Measurements from ENCODE around the gene MBD6.

MBD6 gene

DNA sequence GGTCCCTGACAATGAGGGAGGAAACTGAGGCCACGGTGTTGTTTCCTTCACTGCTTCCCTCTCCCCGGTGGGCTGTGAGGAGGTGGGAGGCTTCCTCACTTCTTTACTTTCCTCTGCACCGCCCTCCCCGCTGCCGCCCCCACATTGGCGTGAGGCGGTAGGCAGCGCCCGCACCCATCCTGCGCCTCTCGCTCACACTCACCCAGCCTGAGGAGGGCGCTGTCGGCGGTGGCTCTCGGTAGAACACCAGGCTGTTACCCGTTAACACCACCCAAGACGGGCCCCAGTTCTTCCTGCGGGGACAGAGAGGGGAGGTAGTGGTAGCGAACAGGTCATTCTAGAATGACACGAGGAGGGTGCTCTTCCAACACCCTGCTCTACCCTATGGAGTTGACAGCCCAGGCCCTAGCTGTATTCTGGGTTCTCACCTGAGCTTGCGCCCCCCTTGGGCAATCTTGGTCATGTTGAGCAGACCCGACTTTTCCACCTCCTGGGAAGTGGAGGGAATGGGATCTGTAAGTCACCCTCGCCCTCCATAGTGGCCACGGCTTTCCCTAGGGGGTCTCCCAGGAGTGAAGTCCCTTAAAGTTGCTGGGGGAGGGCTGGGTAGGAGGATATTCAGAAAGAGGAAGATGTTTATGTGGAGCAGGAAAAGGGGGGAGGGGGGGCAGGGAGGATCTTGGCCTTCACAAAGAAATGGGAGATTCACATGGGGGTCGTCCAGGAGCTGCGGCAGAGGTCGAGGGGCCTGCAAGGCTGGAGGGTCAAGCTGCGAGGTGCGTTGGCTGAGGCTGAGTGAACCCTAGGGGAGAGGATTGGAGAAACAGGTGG, 46.2 kb upstream of the MBD6 start:
- DNase-seq (ENCODE audit: low read depth, low spot score), result no peak
- H3K4me3 ChIP-seq (ENCODE audit: insufficient read length, low read depth), result peak overlapping the region; percentile 40

DNA sequence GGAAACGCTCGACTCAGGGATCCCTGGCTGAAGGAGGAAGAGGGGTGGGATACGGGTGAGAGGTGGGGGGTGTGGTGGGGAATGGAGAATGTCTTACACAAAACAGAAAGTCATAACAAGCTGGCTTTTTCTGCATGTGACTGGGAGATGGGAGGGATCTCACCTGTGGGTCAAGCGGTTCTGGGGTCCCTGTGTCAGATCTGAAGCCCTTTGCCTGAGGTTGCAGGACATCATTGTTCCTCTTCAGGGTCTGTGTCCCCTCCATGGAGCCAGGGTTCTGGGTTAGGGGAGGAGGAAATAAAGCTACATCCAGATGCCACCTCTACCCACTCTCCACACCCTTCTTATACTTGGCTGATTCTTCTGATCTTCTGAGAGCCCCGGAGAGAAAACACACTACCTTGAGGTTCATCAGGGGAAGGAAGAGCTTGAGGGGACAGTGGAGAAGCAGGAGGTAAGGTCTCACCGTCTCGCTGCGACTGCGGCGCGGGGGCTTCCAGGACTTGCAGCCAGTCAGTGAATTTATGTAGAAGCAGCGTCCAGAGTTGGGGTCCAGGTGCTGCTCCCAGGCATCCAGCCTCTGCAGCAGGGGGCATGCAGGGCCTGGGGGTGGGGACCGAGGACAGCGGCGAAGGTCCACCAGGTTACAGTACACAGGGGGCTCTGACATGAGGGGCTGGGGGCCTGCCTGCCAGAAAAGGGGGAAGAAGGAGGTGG, 45.5 kb upstream of the MBD6 start:
- peaks cover 57% of the 10 kb centered on the region for H3K27me3 ChIP-seq (ENCODE audit: insufficient read depth, insufficient read length)
- no peak for TF ChIP-seq SUZ12 (IDR thresholded peaks at IDR 0.05; ENCODE audit: extremely low read depth, insufficient read depth, insufficient read length)
- no peak for TF ChIP-seq YY1 (IDR thresholded peaks at IDR 0.05; ENCODE audit: insufficient read depth, insufficient read length)
- no peak for TF ChIP-seq ZNF274 (IDR thresholded peaks at IDR 0.05; ENCODE audit: low read depth, low read length)
- no peaks in the 10 kb centered on the region for H3K9me3 ChIP-seq (ENCODE audit: insufficient read depth, low read length)
- H3K4me1 ChIP-seq (ENCODE audit: insufficient read depth, insufficient read length), result peaks cover 12% of the 10 kb centered on the region
- H3K4me3 ChIP-seq (ENCODE audit: insufficient read length, low read depth), result no peak overlapping the region
- no peak overlapping the region for H3K9ac ChIP-seq (ENCODE audit: insufficient read length, low read depth)
- H3K36me3 ChIP-seq (ENCODE audit: insufficient read depth, insufficient read length, low read length), result no peaks in the 10 kb centered on the region
- no peak for DNase-seq (ENCODE audit: low read depth, low spot score)

More for the DNA sequence above, 46.2 kb upstream of the MBD6 start:
- H3K27me3 ChIP-seq (ENCODE audit: insufficient read depth, insufficient read length), result peaks cover 57% of the 10 kb centered on the region
- peak overlapping the region; percentile 79 for H3K9ac ChIP-seq (ENCODE audit: insufficient read length, low read depth)
- TF ChIP-seq SUZ12 (IDR thresholded peaks at IDR 0.05; ENCODE audit: extremely low read depth, insufficient read depth, insufficient read length), result no peak
- no peak for TF ChIP-seq YY1 (IDR thresholded peaks at IDR 0.05; ENCODE audit: insufficient read depth, insufficient read length)
- no peak for TF ChIP-seq ZNF274 (IDR thresholded peaks at IDR 0.05; ENCODE audit: low read depth, low read length)
- H3K9me3 ChIP-seq (ENCODE audit: insufficient read depth, low read length), result no peaks in the 10 kb centered on the region
- H3K4me1 ChIP-seq (ENCODE audit: insufficient read depth, insufficient read length), result peaks cover 10% of the 10 kb centered on the region
- H3K36me3 ChIP-seq (ENCODE audit: insufficient read depth, insufficient read length, low read length), result no peaks in the 10 kb centered on the region

DNA sequence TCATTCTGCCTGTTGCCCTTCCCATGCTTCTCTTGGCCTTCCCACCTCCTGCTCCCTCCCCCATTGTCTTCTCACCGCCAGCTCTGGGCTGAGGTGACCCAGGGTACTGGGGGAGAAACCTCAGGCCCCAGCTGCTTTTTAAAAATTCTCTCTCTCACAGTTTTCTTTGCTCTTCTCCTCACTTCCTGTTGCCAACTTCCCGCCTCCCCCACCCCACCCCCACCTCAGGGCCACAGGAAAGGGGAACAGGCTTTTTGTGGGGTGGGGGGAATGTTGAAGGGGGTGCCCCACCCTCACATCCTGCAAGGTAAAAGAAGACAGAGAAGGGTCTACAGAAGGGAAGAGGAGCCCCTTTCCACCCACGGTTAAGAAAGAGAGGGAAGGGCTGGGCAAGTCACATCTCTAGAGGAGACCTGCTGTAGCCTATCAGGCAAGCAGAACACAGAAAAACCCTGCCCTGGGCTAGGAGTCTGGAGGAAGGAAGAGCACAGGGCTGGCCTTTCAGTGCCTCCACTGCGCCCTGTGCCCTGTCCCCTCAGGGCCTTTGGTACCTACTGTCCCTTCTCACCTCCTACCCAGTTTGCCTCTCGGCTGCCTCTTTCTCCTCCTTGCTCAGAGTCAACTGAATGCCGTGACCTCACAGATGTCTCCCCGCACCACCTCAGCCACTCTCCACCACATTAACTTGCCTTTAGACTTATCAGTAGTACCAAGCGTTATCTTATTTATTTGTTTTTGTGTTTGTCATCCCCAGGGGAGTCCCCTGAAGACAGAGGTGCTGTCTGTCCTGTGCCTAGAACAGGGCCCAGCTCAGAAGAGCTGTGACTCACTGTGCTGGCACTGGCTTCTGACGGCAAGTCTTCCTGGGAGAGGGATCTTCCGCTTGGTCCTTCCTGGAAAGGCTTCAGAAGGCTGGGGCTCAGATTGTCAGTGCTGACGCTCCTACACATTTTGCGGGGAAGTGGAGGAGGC, 44.6 kb upstream of the MBD6 start:
- H3K27me3 ChIP-seq (ENCODE audit: insufficient read depth, insufficient read length), result peaks cover 48% of the 10 kb centered on the region

DNA sequence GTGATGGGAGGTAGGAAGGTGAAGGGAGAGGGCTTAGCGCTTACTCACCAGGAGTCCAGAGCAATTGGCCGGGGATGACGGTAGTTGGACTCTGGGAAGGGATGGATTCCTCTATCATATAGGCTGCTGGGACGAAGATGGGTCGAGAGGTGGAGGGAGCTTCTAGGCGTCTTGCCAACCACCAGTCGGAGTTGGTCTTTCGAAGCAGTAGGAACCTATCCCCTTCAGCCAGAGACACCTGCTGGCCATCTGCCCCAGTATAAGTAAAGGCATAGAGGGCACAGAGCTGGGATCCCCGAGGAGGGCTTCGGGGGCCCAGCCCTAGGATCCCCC, 43.6 kb upstream of the MBD6 start:
- Histone ChIP-seq H3K27me3 (ENCODE audit: insufficient read depth, insufficient read length) (peaks cover 40% of the 10 kb centered on the region), H3K36me3 (ENCODE audit: insufficient read depth, insufficient read length, low read length) (no peaks in the 10 kb centered on the region), H3K4me1 (ENCODE audit: insufficient read depth, insufficient read length) (peaks cover 12% of the 10 kb centered on the region), H3K9me3 (ENCODE audit: insufficient read depth, low read length) (no peaks in the 10 kb centered on the region), H3K9ac (ENCODE audit: insufficient read length, low read depth) (no peak overlapping the region), H3K4me3 (ENCODE audit: insufficient read length, low read depth) (no peak overlapping the region)
- no peak for DNase-seq (ENCODE audit: low read depth, low spot score)
- TF ChIP-seq SUZ12 (IDR thresholded peaks at IDR 0.05; ENCODE audit: extremely low read depth, insufficient read depth, insufficient read length), result no peak
- no peak for TF ChIP-seq YY1 (IDR thresholded peaks at IDR 0.05; ENCODE audit: insufficient read depth, insufficient read length)
- no peak for TF ChIP-seq ZNF274 (IDR thresholded peaks at IDR 0.05; ENCODE audit: low read depth, low read length)

More for the DNA sequence above, 44.6 kb upstream of the MBD6 start:
- TF ChIP-seq YY1 (IDR thresholded peaks at IDR 0.05; ENCODE audit: insufficient read depth, insufficient read length), result no peak
- no peak for TF ChIP-seq SUZ12 (IDR thresholded peaks at IDR 0.05; ENCODE audit: extremely low read depth, insufficient read depth, insufficient read length)
- no peak for TF ChIP-seq ZNF274 (IDR thresholded peaks at IDR 0.05; ENCODE audit: low read depth, low read length)
- DNase-seq (ENCODE audit: low read depth, low spot score), result no peak
- H3K9ac ChIP-seq (ENCODE audit: insufficient read length, low read depth), result no peak overlapping the region
- no peaks in the 10 kb centered on the region for H3K9me3 ChIP-seq (ENCODE audit: insufficient read depth, low read length)
- no peak overlapping the region for H3K4me3 ChIP-seq (ENCODE audit: insufficient read length, low read depth)
- H3K4me1 ChIP-seq (ENCODE audit: insufficient read depth, insufficient read length), result peaks cover 12% of the 10 kb centered on the region
- H3K36me3 ChIP-seq (ENCODE audit: insufficient read depth, insufficient read length, low read length), result no peaks in the 10 kb centered on the region

DNA sequence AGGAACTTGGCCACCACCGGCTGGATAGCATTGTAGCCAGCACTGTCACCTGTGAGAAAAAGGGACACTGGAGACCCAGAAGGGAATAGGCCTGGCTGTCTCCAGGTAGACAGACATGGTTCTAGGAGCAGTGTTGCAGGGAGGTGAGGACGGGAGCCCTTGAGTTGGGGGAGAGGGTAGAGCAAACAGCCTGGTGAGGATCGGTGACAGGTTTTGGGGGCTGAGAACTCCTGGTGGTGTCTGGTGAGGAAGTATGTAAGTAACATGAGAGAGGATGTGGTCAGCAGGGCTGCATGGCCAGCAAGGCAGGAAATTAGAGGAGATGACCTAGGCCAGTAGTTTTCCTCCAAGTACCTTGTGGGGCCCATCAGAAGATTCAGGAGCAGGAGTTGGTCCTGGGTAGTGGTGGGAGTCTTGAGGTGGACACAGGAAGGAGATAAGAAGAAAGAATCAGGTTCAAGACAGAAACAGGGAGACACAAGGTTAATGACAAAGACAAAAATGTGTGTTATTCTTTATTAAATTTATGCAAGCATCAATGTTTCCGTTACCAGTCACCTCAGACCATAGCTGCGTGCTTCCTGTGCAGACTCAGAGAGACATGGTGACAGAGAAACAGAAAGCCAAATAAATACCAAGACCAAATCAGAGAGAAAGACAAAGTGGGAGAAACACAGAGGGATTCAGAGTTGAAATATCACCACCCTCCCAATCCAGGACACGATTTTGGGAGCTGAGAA, 43.1 kb upstream of the MBD6 start, which contains the start of gene ARHGAP9:
Gene ARHGAP9 (minus strand): TSS at position 491 of the 740 bp plus-strand sequence. CDS start 460 bp downstream, at position 31.
- no peak for DNase-seq (ENCODE audit: low read depth, low spot score)

DNA sequence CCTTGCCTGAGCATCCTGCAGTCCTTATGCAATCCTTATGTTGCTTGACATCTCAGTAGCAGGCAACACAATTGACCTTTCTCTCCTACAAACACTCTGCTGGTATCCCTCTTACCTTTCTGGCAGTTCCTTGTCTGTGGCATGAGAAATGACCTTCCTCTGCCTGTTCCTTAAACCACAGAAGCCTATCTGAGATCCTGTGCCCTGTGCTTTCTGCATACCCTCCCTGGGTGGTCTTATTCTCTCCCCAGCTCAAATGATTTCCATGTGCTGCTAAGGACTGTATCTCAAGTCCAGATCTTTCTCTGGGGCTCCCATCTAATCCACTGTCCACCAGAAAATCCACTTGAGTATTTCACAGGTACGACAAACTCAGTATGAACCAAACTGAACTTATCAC, 41.0 kb upstream of the MBD6 start:
- Histone ChIP-seq H3K27me3 (ENCODE audit: insufficient read depth, insufficient read length) (peaks cover 13% of the 10 kb centered on the region), H3K9ac (ENCODE audit: insufficient read length, low read depth) (no peak overlapping the region), H3K4me1 (ENCODE audit: insufficient read depth, insufficient read length) (peaks cover 6% of the 10 kb centered on the region), H3K36me3 (ENCODE audit: insufficient read depth, insufficient read length, low read length) (no peaks in the 10 kb centered on the region), H3K4me3 (ENCODE audit: insufficient read length, low read depth) (no peak overlapping the region), H3K9me3 (ENCODE audit: insufficient read depth, low read length) (no peaks in the 10 kb centered on the region)
- no peak for DNase-seq (ENCODE audit: low read depth, low spot score)
- TF ChIP-seq ZNF274 (IDR thresholded peaks at IDR 0.05; ENCODE audit: low read depth, low read length) (no peak), SUZ12 (IDR thresholded peaks at IDR 0.05; ENCODE audit: extremely low read depth, insufficient read depth, insufficient read length) (no peak), YY1 (IDR thresholded peaks at IDR 0.05; ENCODE audit: insufficient read depth, insufficient read length) (no peak)

More for the DNA sequence above, 43.1 kb upstream of the MBD6 start, which contains the start of gene ARHGAP9:
- Histone ChIP-seq H3K27me3 (ENCODE audit: insufficient read depth, insufficient read length) (peaks cover 35% of the 10 kb centered on the region), H3K36me3 (ENCODE audit: insufficient read depth, insufficient read length, low read length) (no peaks in the 10 kb centered on the region), H3K4me1 (ENCODE audit: insufficient read depth, insufficient read length) (peaks cover 12% of the 10 kb centered on the region), H3K9me3 (ENCODE audit: insufficient read depth, low read length) (no peaks in the 10 kb centered on the region), H3K9ac (ENCODE audit: insufficient read length, low read depth) (no peak within 1 kb of the TSS), H3K4me3 (ENCODE audit: insufficient read length, low read depth) (no peak within 1 kb of the TSS)
- TF ChIP-seq YY1 (IDR thresholded peaks at IDR 0.05; ENCODE audit: insufficient read depth, insufficient read length) (no peak), SUZ12 (IDR thresholded peaks at IDR 0.05; ENCODE audit: extremely low read depth, insufficient read depth, insufficient read length) (no peak), ZNF274 (IDR thresholded peaks at IDR 0.05; ENCODE audit: low read depth, low read length) (no peak)
